ENCODE data around the gene PRM2. TPM values are rescaled to one million over a fixed set of nuclear protein-coding genes. Genes with fewer than 3 reads are reported as not detected.

The PRM2 gene
- total RNA-seq, 1 experiment from 2014 or later = not detected

- no peak for DNase-seq (ENCODE audit: low spot score)
Observed at GRCh38 chr16:11249233-11250061, 26.8 kb downstream of the PRM2 start.

DNA sequence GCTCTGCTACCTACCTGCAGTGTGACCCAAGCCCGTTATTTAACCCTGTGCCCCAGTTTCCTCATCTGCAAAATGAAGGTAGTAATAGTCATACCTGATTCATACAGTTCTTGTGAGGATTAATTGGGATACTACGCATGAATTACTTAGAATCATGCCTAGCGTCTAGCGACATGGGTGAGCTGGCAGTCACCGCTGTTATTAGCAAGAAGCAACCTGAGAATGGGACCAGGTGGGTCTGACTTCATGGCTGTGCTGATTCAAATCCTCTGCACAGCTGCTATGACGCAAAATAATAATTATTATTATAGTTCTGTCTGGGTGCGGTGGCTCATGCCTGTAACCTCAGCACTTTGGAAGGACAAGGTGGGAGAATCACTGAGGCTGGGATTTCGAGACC is 28.1 kb downstream of the PRM2 start:
- no peak for DNase-seq (ENCODE audit: low spot score)

DNA sequence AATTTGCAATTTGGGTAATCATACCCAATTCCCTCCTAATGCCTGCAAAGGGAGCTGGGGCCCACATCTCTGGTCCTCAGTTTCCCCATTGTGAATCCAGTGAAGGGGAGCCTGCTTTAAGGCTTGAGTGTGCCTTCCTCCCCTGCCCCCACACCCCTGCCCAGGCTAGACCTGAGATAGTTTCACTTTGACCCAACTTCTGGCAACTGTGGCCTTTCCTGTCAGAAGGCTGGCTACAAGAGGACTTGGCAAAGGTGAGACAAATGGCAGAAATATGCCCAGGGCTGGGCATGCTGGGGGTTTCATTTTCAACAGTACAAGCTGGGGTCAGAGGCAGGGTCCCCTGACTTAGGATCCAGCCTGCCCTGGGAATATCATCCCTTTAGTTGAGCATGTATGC is 30.3 kb downstream of the PRM2 start:
- no peak for DNase-seq (ENCODE audit: low spot score)

GRCh38 chr16:11245222-11245737 is 31.0 kb downstream of the PRM2 start:
- no peak for DNase-seq (ENCODE audit: low spot score)

DNA sequence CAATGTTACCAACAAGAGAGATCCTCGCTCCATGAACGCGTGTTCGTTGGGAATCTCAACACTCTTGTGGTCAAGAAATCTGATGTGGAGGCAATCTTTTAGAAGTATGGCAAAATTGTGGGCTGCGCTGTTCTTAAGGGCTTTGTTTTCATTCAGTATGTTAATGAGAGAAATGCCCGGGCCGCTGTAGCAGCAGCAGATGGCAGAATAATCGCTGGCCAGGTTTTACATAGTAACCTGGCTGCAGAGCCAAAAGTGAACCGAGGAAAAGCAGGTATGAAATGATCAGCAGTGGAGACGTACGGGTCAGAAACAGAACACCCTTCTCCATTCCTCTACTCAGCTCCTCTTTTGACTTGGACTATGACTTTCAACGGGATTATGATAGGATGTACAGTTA is 33.6 kb downstream of the PRM2 start:
- DNase-seq (ENCODE audit: low spot score) = no peak

GRCh38 chr16:11241480-11242204 is 34.6 kb downstream of the PRM2 start:
- DNase-seq (ENCODE audit: low spot score) = no peak

GRCh38 chr16:11240636-11241473 is 35.4 kb downstream of the PRM2 start:
- DNase-seq (ENCODE audit: low spot score) = no peak

- no peak for DNase-seq (ENCODE audit: low spot score)
Observed at GRCh38 chr16:11239644-11240632, 36.3 kb downstream of the PRM2 start.

DNA sequence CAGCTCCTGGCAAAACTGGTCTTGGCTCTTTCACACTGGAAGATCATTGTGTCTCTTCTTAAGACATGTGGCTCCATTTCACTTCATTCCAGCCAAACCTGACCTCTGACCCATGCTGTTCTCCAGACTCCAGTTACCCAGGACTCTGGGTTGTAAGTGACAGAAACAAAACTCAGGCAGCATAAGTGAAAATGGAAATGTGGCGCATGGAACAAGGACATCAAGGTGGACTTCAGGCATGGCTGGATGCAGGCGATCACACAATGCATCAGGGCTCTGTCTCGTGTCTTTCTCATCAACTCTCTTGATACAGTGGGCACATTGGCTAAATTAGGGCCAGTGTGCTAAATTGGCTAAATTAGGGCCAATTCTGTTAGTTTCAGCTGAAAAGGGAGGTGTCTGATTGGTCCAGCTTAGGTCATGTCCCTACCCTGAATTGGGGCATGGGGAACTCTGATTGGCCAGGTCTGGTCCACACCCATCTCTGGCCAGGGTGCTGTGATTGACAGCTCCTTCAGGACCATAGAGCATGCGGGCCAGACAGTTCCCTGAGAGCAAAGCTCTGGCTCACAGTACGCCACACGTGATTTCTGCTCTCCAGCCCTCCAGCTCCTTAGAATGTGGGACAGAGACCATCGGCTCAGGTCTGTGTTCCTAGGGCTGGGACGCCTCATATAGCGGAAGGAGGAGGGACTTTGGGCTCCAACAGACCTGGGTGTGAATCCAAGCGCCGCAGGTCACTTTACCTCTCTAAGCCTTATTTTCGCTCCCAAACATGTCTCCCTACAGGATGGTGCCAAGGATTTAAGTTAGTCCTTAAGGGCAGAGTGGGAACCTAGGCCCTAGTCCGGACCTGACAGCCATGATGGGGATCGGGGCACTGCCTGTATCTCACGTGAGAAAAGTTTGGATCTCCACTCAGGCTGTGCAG is 37.7 kb downstream of the PRM2 start:
- no peak for DNase-seq (ENCODE audit: low spot score)

- DNase-seq (ENCODE audit: low spot score) = no peak
Observed at GRCh38 chr16:11236461-11237254, 39.6 kb downstream of the PRM2 start.

GRCh38 chr16:11235703-11235991 is 40.6 kb downstream of the PRM2 start:
- DNase-seq (ENCODE audit: low spot score) = no peak

DNA sequence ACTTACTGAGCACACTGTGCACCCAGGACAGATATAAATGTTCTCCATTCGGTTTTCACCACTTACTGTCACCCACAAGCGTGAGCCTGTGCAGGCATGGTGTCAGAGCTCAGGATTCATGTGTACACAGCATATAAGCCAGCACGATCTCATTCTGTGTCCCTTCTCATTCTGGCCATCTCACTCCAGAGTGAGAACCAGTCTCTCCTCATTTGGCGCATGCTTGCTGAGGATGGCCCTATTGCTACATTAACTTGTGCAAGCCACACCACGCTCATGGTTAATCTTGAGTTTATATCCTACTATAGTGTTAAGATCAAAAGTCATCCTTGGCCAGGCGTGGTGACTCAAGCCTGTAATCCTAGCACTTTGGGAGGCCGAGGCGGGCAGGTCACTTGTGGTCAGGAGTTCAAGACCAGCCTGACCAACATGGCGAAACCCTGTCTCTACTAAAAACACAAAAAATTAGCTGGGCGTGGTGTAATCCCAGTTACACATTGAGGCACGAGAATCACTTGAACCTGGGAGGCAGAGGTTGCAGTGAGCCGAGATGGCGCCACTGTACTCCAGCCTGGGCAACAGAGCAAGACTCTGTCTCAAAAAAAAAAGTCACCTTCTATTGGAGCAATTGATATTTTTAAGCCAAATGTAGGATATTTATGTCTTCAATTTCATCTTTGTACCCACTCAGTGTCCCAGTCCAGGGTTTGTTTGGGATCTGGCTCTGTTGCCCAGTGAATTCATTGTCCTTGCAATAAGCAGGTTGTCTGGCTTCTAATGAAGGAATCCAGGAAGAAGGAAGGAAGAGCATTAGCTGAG is 41.2 kb downstream of the PRM2 start:
- no peak for DNase-seq (ENCODE audit: low spot score)

DNA sequence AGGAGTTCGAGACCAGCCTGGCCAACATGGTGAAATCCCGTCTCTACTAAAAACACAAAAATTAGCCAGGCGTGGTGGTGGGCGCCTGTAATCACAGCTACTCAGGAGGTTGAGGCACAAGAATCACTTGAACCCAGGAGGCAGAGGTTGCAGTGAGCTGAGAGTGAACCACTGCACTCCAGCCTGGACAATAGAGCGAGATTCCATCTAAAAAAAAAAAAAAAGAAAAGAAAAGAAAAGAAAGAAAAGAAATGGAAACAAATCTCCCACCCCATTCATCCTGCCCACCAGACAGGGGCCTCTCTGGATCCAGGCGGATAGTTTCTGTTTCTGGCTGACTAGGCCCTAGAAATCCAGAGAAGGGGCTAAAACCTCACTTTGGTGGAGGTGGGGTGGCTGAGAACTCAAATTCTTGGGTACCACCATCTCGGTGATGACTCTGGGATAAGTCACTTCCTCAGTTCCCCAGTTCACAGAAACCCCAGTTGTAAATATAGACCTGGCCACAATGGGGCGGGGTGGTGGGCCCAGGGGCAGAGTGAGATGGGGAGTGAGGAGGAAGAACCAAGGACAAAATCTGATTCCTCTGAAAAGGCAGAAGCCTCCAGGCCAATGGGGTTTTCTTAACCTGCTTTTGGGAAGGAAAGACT is 42.4 kb downstream of the PRM2 start:
- DNase-seq (ENCODE audit: low spot score) = no peak

- DNase-seq (ENCODE audit: low spot score) = no peak
Observed at GRCh38 chr16:11232852-11233726, 43.2 kb downstream of the PRM2 start.

- no peak for DNase-seq (ENCODE audit: low spot score)
Observed at GRCh38 chr16:11232302-11232851, 43.9 kb downstream of the PRM2 start.

DNA sequence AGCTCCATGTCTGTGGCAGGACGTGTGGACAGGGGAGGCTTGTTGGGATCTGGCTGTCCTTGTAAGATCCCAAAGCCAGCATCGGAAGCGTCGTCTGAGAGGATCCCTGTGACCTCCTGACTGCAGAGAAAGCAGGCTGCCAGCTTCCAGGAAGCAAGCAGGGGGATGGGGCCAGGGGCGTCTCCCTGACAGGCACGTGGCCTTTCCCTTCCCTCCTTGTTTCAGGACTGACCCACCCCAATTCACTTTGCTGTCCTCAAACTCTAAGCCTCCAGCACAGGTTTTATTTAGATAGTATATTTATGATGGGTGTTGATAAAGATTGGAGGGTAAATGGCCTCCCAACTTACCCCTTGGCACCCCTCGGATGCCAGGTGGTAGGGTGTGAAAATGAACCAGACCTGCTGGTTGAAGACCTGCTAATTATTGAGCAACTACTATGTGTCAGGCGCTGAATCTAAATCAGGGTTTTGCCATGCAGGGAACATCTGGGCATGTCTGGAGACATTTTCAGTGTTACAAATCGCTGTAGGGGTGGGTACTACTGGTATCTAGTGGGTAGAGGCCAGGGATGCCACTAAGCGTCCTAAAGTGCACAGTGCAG is 44.8 kb downstream of the PRM2 start:
- DNase-seq (ENCODE audit: low spot score) = no peak
